ENCODE results near the gene KCTD2. TPM values are rescaled to one million over a fixed set of nuclear protein-coding genes. Genes with fewer than 3 reads are reported as not detected.

The KCTD2 gene
- total RNA-seq, 2 experiments from 2014 or later, result 21.7 TPM

DNA sequence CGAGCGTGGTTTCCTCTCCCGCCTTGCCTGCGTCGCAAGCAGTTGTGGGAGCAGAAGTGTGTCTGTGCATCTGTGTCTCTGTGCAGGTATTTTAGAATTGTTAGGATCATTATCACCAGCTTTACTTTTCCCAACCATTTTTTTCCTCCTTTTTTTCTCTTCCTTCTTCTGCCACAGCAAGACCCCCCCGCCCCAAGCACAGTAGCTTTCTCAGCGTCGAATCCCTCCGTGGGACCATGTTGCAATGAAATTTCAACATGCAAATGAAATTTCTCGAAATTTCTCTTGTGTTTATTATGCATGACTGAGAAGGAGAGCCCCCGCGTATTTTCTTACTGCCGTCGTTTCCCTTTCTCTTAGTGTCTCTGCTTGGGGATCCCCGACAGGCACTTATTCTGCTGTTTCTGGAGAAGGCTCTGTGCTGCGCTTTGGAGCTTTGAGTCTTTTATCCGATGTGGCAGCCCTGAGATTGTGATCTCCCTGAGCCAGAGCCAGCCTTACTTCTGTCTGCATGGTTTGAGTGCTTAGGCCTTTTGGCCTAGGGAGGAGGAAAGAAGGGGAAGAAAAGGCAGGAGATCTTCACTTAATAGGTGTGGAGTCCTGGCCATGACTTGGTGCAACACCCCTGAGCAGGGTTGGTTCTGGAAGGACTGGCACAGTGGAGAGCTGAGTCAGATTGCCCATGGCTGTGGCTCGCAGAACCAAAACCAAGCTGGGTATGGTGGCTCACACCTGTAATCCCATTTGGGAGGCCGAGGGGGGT is 67.7 kb downstream of the KCTD2 start:
- peaks cover 52% of the 10 kb centered on the region for H3K4me1 Mint-ChIP-seq
- no peaks in the 10 kb centered on the region for H3K9me3 Mint-ChIP-seq
- H3K4me3 Mint-ChIP-seq, result peak overlapping the region; percentile 88

More for the DNA sequence above, 67.7 kb downstream of the KCTD2 start:
- ChIA-PET CTCF (interaction anchor here (0.6 to 7.9 kb wide), 48 partner anchors 10 to 297 kb away, joined by 3 to 150 read pairs (median 6); partner anchors contain the start of genes ATP5PD, CDR2L, GGA3 and JPT1), POLR2A (interaction anchor here (0.8 to 1.3 kb wide), 3 partner anchors 24 to 87 kb away, joined by 3 to 4 read pairs (median 3); no protein-coding TSS in a partner anchor)
- Mint-ChIP-seq H3K27ac (peak overlapping the region; percentile 94), H3K27me3 (no peaks in the 10 kb centered on the region), H3K36me3 (ENCODE audit: low read depth) (peaks cover 34% of the 10 kb centered on the region)
- DNase-seq, result no peak

Other genes starting within 250 kb of the KCTD2 start
- under 1 TPM; 0.20 to 0.25 TPM for gene GRIN2C, start 187.3 kb upstream of the KCTD2 start, total RNA-seq
- gene FDXR, start 174.2 kb upstream of the KCTD2 start, total RNA-seq, result 10 to 100 TPM; 36.0 to 43.4 TPM
- not detected for gene FADS6, start 153.6 kb upstream of the KCTD2 start, total RNA-seq
- not detected for gene USH1G, start 124.0 kb upstream of the KCTD2 start, total RNA-seq
- gene OTOP2, start 123.0 kb upstream of the KCTD2 start, total RNA-seq, result not detected
- gene OTOP3, start 111.3 kb upstream of the KCTD2 start, total RNA-seq, result not detected
- under 1 TPM; 0.44 to 0.82 TPM for gene HID1, start 74.5 kb upstream of the KCTD2 start, total RNA-seq
- gene CDR2L, start 59.6 kb upstream of the KCTD2 start, total RNA-seq, result under 1 TPM; 0.31 to 0.40 TPM
- 10 to 100 TPM; 41.2 to 46.2 TPM for gene MRPL58, start 34.6 kb upstream of the KCTD2 start, total RNA-seq
- 100 to 1,000 TPM; 252 to 259 TPM for gene ATP5PD, start 256 bp upstream of the KCTD2 start, total RNA-seq
- gene SLC16A5, start 40.7 kb downstream of the KCTD2 start, total RNA-seq, result 10 to 100 TPM; 11.4 to 12.2 TPM
- gene ARMC7, start 62.7 kb downstream of the KCTD2 start, total RNA-seq, result 10 to 100 TPM; 18.5 to 18.8 TPM
- 10 to 100 TPM; 45.2 to 50.4 TPM for gene NT5C, start 84.5 kb downstream of the KCTD2 start, total RNA-seq
- 100 to 1,000 TPM; 277 to 280 TPM for gene JPT1, start 107.3 kb downstream of the KCTD2 start, total RNA-seq
- 100 to 1,000 TPM; 527 to 642 TPM for gene SUMO2, start 135.7 kb downstream of the KCTD2 start, total RNA-seq
- 100 to 1,000 TPM; 140 to 172 TPM for gene NUP85, start 158.5 kb downstream of the KCTD2 start, total RNA-seq
- gene GGA3, start 214.4 kb downstream of the KCTD2 start, total RNA-seq, result 10 to 100 TPM; 80.2 to 86.1 TPM
- gene MRPS7, start 214.7 kb downstream of the KCTD2 start, total RNA-seq, result 10 to 100 TPM; 35.4 to 38.2 TPM
- 10 to 100 TPM; 44.4 to 44.6 TPM for gene MIF4GD, start 224.0 kb downstream of the KCTD2 start, total RNA-seq
- gene SLC25A19, start 242.2 kb downstream of the KCTD2 start, total RNA-seq, result 10 to 100 TPM; 27.6 to 30.5 TPM